CD4-positive, alpha-beta T cell treated with Interleukin-6 at 100 ng/mL for 8 hours (primary cell): ENCODE results near the gene GALNT11.
"Not testable (repeated sequence)": the region's sequence is repeated elsewhere in the genome, so short reads cannot be mapped to it uniquely, and the experiment has no call there.

ENCODE experiments used
- DNase-seq: peaks from one replicate; pipeline ENCODE4 v3.0.0-alpha.2; 2020; ENCODE audit warnings: mixed read lengths, low spot score

The GALNT11 gene

GRCh38 chr7:152075379-152075778 is 49.9 kb downstream of the GALNT11 start:
- DNase-seq: not testable (repeated sequence)

- DNase-seq: no peak
Measured at GRCh38 chr7:152076324-152076821, 50.9 kb downstream of the GALNT11 start.

GRCh38 chr7:152076940-152077933 is 51.8 kb downstream of the GALNT11 start:
- no peak for DNase-seq

- no peak for DNase-seq
Measured at GRCh38 chr7:152078025-152078424, 52.6 kb downstream of the GALNT11 start.

- DNase-seq: no peak
Measured at GRCh38 chr7:152078786-152079185, 53.3 kb downstream of the GALNT11 start.

DNA sequence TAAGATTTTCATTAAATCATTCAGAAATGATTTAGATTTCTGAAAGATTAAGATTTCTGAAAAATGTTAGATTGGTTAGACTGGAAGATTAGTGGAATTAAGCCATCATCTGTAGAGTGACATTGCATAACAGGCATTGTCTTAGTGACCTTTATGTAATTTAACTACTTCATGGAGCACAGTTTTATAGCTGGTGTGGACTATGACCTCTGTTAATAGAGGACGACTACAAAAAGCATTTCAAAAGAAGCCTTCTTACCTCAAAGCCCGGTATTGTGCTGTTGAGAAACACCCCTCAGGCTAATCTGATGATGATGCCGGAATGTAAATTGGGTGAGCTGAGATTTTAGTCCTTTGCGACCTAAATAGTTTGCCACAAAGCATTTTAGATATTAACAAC is 55.6 kb downstream of the GALNT11 start:
- DNase-seq: no peak

- not testable (repeated sequence) for DNase-seq
Measured at GRCh38 chr7:152082073-152082721, 56.7 kb downstream of the GALNT11 start.

- DNase-seq: no peak
Measured at GRCh38 chr7:152085131-152085530, 59.7 kb downstream of the GALNT11 start.

DNA sequence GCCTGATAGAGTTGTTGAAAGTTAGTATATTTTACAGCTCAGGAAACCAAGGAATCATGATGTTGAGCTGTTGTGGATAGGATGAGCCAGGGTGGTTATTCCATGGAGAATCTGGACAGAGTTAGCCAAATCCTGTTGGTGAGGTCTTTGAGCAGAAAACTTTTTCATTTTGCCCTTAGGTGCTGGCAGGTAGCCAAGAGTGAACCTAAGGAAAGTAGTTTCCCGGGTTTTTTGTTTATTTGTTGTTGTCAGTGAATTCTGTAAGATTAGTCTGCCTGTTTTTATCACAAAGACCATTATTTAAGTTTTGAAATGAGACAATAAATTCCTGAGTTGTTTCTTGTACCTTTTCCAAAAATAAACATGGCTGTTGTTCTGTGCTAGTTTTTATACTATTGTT is 61.0 kb downstream of the GALNT11 start:
- DNase-seq: no peak

DNA sequence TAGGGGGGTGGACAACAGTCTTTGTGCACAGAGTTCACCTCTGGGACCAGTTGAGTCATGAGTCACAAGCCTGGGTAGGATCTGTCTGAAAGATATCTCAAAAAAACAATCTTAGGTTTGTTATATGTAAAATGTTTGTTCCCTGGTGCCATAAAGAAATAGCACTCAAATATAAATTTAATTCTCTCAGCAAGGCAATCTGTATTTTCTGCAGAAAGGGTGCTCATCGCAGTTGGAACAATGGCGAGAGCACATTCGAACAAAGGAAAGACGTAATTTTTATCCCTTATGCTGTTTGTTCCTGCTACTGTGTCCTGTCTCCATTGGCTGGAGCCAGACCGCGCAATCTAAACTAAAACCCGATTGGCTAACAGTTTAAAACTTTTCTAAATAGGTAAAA is 63.7 kb downstream of the GALNT11 start:
- no peak for DNase-seq

DNA sequence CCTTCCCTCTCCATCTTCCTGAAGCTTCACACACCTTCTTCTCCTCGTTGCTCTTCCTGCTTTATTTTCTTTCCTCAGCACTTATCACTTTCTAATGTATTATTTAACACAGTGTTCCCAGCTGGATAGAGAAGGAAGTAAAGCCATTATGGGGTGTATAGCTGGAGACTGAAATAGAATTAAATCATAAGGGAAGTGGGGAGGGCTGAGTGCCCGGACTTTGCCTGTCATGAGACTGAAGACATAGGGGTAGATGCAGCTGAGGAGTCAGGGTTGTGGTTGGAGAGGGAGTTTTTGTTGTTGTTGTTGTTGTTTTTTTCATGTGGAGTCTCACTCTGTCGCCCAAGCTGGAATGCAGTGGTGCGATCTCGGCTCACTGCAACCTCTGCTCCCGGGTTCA is 65.3 kb downstream of the GALNT11 start:
- DNase-seq: no peak

GRCh38 chr7:152093717-152094116 is 68.2 kb downstream of the GALNT11 start:
- no peak for DNase-seq

DNA sequence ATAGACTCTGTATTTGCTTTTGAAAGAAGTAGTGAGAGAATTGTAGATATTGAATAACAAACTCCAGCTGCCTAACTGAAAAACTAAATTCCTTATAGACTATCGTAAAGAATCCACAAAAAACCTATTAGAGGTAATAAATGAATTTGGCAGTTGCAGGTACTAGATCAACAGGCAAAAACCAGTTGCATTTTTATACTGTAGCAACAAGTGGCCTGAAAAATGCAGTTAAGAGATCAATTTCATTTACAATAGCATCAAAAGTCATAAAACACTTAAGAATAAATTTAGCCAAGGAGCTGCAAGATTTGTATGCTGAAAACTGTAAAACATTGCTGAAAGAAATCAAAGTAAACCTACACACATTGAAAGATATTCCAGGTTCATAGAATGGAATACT is 70.3 kb downstream of the GALNT11 start:
- no peak for DNase-seq

DNA sequence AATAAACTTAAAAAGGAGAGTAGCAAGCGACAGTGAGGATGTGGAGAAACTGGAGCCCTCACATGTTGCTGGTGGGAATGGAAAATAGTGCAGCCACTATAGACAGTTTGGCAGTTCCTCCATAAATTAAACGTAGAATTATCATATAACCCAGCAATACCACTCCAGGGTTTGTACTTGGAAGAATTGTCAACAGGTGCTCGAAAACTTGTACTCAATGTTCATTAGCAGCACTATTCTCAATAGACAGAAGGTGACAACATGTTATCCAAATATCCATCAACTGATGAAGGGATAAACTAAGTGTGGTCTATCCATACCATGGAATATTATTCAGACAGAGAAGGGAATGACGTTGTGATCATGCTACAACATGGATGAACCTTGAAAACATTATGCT is 71.9 kb downstream of the GALNT11 start:
- DNase-seq: no peak

DNA sequence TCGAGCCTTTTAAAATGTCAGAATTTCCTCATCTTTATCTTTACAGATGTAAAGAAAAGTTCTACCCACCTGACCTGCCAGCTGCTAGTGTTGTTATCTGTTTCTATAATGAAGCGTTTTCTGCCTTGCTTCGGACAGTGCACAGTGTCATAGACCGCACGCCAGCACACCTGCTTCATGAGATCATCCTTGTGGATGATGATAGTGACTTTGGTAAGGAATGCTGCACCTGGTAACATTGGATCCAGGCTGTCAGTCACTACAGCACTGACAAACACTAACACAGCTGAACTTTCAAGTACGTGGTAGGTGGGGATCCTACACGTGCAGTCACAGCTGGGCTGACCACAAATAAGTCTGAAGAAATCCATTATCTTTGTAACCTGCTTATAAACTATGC is 77.6 kb downstream of the GALNT11 start:
- DNase-seq: no peak

DNA sequence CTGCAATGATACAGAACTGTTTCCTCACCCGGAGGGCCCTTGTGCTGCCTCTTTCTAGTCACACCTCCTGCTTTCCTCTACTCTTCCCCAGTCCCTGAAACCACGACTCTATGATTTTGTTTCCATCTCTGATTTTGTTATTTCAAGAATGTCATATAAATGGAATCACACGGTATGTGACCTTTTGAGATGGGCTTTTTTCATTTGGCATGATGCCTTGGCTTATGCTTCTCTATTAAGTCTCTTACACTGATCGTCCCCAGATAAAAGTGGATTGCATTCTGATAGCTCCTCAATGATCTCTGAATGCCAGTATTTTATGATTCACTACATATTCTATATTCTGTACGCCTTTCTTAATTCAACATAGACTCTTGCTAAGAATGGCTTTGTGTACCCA is 78.2 kb downstream of the GALNT11 start:
- no peak for DNase-seq

DNA sequence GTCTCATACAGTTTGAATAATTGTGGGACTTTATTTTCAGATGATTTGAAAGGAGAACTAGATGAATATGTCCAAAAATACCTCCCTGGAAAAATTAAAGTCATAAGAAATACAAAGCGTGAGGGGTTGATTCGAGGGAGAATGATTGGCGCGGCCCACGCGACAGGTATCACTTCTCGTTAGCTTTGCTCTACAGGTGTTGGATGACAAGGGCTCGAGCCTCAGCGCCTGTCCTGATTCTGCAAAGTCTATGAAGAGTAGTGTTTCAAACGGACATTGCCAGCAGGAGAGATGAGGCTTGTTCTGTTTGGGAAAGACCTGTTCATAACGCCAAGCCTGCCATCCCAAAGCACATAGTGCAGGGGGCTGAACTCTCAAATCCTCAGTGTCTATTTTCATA is 79.7 kb downstream of the GALNT11 start:
- no peak for DNase-seq

DNA sequence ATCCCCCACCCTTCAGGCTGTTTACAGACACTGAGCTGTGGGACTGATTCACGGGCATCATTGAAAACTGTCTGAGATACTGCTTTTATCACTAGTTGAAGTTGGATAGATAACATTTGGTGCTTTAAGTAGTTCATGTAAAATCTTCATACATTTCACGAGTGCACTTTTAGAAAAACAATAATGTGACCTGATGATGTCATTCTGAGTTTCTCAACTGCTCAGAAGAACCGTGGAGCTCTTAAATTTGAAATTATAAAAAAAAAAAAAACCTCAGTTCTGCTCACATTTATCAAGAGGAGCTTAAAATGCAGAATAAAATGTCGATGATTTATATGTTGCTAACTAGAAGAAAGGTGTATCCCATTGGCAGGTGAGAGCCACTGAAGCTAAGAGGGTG is 81.5 kb downstream of the GALNT11 start:
- DNase-seq: no peak

DNA sequence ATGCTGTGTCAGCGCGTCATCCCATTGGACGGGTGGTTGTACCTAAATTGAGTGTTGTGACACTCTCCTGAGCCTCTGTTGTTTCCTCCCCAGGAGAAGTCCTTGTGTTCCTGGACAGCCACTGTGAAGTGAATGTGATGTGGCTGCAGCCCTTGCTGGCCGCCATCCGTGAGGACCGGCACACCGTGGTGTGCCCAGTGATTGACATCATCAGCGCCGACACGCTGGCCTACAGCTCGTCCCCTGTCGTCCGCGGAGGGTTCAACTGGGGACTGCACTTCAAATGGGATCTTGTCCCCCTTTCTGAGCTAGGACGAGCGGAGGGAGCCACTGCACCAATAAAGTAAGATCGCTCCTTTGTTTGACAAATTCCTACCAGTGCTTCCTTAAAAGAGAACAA is 82.5 kb downstream of the GALNT11 start:
- no peak for DNase-seq

DNA sequence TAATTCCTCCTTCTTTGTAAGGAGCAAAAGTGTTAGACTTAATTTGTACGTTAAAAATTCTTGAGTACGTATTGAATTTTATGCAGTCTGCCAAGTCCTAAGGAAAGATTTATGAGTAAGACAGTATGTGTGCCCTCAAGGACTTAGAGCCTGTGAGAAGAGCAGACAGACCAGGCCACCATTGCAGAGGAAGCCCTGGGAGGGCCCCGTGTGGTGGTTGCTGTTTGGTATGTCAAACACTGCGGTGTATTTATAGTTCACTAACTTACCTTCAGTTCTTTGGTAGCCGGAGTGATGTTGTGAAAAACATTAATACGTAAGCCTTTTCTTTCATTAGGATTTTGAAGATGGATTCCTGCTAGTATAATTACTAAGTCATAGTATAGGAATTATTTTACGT is 82.9 kb downstream of the GALNT11 start:
- DNase-seq: no peak

DNA sequence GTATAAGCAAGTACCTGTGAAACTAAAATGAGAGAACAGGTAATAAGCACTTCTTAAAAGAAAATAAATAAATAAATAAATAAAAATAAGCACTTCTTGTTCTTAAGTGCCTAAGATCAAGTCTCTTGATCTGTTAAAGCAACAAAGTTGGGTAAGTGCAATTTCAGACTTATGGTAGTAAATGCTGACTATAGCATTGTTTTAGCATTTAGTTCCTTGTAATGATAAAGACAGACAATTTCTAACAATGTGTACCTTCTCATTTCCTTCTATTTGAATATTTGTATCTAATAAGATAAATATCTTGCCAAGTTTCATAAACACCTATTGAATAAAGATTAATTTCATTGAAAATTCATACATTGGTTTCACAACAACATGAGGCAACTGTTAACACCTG is 87.4 kb downstream of the GALNT11 start:
- DNase-seq: no peak

- DNase-seq: no peak
Measured at GRCh38 chr7:152115021-152115718, 89.7 kb downstream of the GALNT11 start.

- no peak for DNase-seq
Measured at GRCh38 chr7:152117356-152117755, 91.9 kb downstream of the GALNT11 start.
